ENCODE data around the gene METRN. TPM values are rescaled to one million over a fixed set of nuclear protein-coding genes. Genes with fewer than 3 reads are reported as not detected.
"Not testable (repeated sequence)": the region's sequence is repeated elsewhere in the genome, so short reads cannot be mapped to it uniquely, and the experiment has no call there.

Gene METRN
- polyA plus RNA-seq, 6 donors from 2014 or later, result 4.0 to 10.2 (median 6.2) TPM; not detected in 1

DNA sequence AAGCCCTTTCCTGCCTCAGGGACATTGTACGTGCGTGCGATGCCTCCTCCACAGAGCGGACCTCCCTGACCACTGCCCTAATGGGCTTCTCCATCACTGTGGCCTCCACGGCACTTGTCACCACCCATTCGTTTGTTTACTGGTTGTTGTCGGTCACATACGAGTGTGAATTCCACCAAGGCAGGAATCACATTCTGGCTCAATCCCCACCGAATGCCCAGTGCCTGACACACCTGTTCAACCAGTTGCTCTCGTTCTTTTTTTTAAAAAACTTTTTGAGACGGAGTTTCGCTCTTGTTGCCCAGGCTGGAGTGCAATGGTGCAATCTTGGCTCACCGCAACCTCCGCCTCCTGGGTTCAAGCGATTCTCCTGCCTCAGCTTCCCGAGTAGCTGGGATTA lies 23.7 kb upstream of the METRN start:
- peak overlapping the region in 7 of 8 donors; percentile 89 to 97 (median 94) for H3K4me3 Mint-ChIP-seq
- not testable (repeated sequence) for H3K36me3 Mint-ChIP-seq; ATAC-seq (ENCODE audit: low read depth in 2 of 2); H3K9me3 Mint-ChIP-seq; DNase-seq
- H3K4me1 Mint-ChIP-seq, result peaks cover 21 to 33% (median 27%) of the 10 kb centered on the region in 3 donors
- H3K27me3 Mint-ChIP-seq, result peaks cover 0 to 19% (median 15%) of the 10 kb centered on the region in 3 donors
- peak overlapping the region in 2 of 6 donors; percentile 47 to 93 for H3K27ac Mint-ChIP-seq

DNA sequence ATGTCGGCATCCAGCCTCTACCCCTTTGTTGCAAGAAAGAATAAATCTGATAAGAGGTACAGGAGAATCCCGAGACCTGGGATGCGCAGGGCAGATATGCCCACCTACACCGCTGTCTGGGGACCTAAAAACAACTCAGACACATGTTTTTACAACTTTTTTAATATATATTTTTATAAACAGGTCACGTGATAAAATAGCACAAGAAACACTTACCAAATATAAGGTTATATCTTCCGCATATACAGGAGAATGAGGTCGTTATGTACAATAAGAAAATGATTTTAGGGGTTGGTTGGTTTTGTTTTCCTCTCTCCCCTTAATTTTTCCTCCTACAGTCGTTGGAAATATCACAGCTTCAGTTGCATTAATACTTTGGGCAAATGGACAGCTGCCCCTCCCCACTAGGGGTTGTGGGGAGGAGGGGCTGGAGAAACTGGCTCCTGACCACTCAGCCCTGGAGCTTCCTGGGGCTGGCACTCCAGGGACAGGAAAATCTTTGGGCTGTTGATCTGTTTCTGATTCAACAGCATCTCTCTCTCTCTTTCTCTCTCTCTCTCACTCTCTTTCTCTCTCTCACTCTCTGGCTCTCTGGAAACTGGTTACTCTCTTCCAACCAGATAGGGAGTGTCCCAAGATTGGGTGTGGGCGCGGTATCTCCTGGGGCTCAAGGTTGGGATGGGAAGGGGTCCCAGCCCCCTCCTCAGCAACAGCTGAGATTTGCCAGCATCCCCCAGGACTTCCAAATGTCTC lies 22.4 kb upstream of the METRN start:
- Mint-ChIP-seq H3K27ac (no peak overlapping the region), H3K4me3 (peak overlapping the region in 6 of 8 donors; percentile 18 to 95 (median 46)), H3K36me3 (no peaks in the 10 kb centered on the region), H3K9me3 (no peaks in the 10 kb centered on the region), H3K27me3 (peaks cover 0 to 24% (median 15%) of the 10 kb centered on the region in 3 donors), H3K4me1 (peaks cover 18 to 33% (median 27%) of the 10 kb centered on the region in 3 donors)
- no peak for DNase-seq
- no peak for ATAC-seq (ENCODE audit: low read depth in 2 of 2)

DNA sequence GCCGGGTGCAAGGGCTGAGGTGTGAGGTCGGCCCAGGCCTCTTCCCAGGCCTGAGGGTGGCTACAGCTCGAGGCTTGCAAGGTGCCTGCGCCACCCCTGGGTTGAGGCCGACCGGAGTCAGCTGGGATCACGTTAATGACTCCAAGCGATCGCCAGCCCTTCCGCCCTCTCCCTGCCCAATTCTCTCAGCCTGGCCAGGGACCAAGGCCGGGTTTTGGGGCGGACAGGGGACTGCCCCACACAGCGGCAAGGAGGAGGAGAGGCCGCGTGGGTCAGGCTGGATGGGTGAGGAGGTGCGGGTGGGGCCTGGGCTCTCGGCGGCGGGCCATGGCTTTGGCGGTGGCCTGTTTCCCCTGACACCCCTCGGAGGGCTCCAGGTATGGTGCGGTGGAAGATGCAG lies 21.6 kb upstream of the METRN start:
- ATAC-seq (ENCODE audit: low read depth in 2 of 2) (no peak), DNase-seq (no peak)
- Mint-ChIP-seq H3K36me3 (no peaks in the 10 kb centered on the region), H3K4me1 (peaks cover 18 to 27% (median 27%) of the 10 kb centered on the region in 3 donors), H3K4me3 (peak overlapping the region in 4 of 8 donors; percentile 39 to 74 (median 63)), H3K27ac (no peak overlapping the region), H3K9me3 (no peaks in the 10 kb centered on the region), H3K27me3 (peaks cover 0 to 32% (median 15%) of the 10 kb centered on the region in 3 donors)

DNA sequence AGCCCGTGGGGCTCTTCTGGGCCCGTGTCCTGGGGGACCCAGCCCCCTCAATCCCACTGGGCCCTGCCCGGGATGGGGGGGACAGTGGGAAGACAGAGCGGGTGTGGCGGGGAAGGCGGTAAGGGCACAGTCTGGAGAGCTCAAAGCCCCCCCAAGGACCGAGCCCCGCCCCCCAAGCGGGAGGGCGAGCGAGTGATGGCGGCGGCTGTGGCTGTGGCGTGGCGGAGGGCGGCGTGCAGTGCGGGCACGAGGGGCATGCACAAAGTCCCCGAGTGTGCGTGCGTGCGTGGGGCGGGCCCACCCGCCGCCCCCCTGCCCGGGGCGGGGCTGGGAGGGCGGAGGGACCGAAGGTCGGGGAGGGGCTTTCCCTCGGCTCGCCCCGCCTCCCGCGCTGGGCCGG lies 21.2 kb upstream of the METRN start:
- H3K9me3 Mint-ChIP-seq, result no peaks in the 10 kb centered on the region
- ATAC-seq (ENCODE audit: low read depth in 2 of 2), result peak in 1 of 2 donors; percentile 48
- DNase-seq, result no peak
- H3K4me1 Mint-ChIP-seq, result peaks cover 16 to 26% (median 23%) of the 10 kb centered on the region in 3 donors
- H3K36me3 Mint-ChIP-seq, result no peaks in the 10 kb centered on the region
- no peak overlapping the region for H3K27ac Mint-ChIP-seq
- H3K4me3 Mint-ChIP-seq, result peak overlapping the region in 4 of 8 donors; percentile 39 to 74 (median 63)
- H3K27me3 Mint-ChIP-seq, result peaks cover 0 to 34% (median 15%) of the 10 kb centered on the region in 3 donors

DNA sequence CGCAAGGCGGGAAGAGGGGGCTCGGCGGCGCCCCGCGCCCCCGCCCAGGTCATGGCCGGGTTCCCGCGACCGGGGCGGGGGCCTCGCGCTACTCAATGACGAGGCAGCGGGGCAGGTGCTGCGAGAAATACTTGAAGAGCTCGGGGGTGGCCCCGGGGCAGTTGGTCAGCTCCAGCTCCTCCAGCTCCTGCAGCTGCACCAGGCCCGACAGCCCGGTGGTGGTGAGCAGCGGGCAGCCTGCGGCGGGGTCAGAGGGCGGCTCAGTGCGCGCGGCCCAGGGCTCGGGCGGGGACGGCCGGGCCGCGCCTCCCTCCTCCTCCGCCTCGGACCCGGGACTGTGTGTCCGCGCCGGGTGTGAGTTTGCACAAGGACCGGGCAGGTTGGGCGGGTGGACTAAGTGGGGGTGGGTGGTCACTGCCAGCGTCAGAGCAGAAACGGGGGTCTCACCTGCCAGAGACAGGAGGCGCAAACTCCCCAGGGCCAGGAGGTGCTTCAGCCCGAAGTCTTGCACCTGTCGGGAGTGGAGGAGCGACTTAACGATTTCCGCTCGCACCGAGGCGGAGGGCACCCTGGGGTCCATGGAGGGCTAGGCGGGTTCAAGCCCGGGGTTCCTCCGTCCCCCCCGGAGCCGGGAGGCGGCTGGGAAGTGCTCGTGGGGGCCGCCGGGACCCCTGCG lies 20.6 kb upstream of the METRN start:
- H3K36me3 Mint-ChIP-seq, result no peaks in the 10 kb centered on the region
- peak overlapping the region; percentile 43 to 90 (median 73) for H3K4me3 Mint-ChIP-seq
- no peak overlapping the region for H3K27ac Mint-ChIP-seq
- H3K9me3 Mint-ChIP-seq, result no peaks in the 10 kb centered on the region
- no peak for ATAC-seq (ENCODE audit: low read depth in 2 of 2)
- H3K4me1 Mint-ChIP-seq, result peaks cover 10 to 21% (median 18%) of the 10 kb centered on the region in 3 donors
- no peak for DNase-seq
- H3K27me3 Mint-ChIP-seq, result peaks cover 0 to 34% (median 15%) of the 10 kb centered on the region in 3 donors

DNA sequence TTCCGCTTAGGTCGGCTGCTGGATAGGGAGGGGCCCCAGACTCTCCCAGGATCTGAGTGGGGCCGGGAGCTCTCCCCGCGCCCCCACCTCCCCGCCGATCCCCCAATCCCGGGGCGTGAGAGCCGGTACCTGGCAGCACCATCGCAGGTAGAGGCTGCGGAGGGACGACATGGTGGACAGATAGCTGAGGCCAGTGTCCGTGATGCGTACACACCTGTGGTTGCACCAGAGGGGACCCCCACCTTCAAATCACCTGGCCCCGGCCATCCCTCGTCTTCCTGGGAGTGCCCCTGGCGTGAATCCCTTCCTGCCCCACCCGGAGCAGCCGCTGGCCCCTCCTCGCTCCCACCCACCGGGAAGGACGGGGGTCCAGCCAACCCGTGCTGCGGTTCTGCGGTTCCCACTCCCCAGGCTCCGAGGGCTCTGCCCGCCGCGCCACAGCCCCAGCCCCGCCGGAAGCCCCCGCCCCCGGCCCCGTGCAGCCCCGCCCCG lies 20.0 kb upstream of the METRN start:
- Mint-ChIP-seq H3K4me1 (peaks cover 6 to 19% (median 12%) of the 10 kb centered on the region in 3 donors), H3K27ac (no peak overlapping the region), H3K27me3 (peaks cover 0 to 35% (median 15%) of the 10 kb centered on the region in 3 donors), H3K4me3 (peak overlapping the region in 5 of 8 donors; percentile 47 to 80 (median 51)), H3K9me3 (no peaks in the 10 kb centered on the region), H3K36me3 (no peaks in the 10 kb centered on the region)
- no peak for ATAC-seq (ENCODE audit: low read depth in 2 of 2)
- no peak for DNase-seq

DNA sequence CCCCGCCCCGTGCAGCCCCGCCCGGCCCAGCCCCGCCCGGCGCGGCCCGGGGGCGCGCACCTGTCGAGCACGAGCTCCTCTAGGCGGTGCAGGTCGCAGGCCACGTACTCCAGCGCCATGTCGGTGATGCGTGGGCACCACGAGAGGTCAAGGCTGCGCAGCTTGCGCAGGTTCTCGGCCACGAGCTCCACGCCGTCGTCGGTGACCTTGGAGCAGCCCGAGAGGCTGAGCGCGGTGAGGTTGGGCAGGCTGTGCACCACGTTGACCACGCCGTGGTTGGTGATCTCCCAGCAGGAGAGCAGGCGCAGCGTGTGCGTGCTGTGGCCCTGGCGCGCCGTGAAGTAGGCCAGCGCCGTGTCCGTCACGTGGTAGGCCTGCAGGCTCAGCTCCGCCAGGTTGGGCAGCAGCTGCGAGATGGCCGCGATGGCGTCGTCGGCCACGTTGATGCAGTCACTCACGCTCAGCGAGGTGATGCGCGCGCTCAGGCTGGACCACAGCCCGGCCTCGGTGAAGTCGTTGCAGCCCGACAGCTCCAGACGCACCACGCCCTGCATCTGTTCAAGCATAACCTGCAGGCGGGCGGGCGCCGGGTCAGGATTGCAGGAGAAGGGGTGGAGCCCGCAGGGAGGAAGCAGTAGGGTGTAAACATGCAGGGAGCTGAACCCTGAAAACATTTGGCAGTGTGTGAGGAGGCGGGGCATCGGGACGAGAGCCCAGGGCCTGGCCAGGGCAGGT lies 19.4 kb upstream of the METRN start:
- ATAC-seq (ENCODE audit: low read depth in 2 of 2) (peak; percentile 63), DNase-seq (peak; percentile 41)
- Mint-ChIP-seq H3K27me3 (peaks cover 0 to 40% (median 15%) of the 10 kb centered on the region in 3 donors), H3K4me3 (peak overlapping the region; percentile 70 to 85 (median 77)), H3K9me3 (no peaks in the 10 kb centered on the region), H3K4me1 (peaks cover 6 to 15% (median 7%) of the 10 kb centered on the region in 3 donors), H3K36me3 (no peaks in the 10 kb centered on the region), H3K27ac (no peak overlapping the region)

DNA sequence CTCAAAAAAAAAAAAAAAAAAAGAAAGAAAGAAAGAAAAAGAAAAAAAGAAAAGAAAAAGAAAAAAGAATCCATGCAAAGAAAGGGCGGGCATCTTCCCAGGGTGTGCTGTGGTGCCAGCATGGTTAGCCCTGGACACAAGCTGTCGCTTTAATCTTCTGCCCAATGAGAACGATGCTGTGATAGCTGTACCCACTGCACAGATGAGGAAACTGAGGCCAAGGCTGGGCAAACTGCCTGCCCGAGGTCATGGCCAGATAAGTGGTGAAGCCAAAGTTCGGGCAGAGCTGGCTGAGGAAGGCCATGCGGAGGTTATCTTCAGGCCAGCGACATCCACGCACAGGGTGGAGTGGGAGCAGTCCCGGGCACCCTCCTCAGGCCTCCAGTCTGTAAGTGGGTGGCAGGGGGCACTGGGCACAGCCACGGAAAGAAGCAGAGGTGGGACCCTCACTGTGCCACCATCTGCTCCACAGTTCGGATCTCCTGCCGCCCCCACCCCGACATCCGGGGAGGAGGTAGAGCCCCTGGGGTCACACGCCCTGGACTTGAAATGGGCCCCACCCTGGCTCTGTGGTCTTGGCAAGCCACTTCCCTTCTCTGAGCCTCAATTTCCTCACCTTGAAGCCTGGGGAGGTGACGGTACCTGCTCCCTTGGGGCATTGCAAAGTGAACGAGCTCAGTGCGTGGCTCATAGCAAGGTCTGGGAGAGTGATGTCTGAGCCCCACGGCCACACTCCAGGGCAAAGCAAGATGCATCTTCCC lies 15.8 kb upstream of the METRN start:
- Mint-ChIP-seq H3K27me3 (peaks cover 9 to 56% (median 16%) of the 10 kb centered on the region in 3 donors), H3K36me3 (no peaks in the 10 kb centered on the region), H3K4me3 (no peak overlapping the region), H3K9me3 (peaks cover 0 to 2% (median 0%) of the 10 kb centered on the region in 7 donors), H3K4me1 (peaks cover 0 to 8% (median 0%) of the 10 kb centered on the region in 3 donors), H3K27ac (no peak overlapping the region)
- DNase-seq, result no peak
- ATAC-seq (ENCODE audit: low read depth in 2 of 2), result no peak

DNA sequence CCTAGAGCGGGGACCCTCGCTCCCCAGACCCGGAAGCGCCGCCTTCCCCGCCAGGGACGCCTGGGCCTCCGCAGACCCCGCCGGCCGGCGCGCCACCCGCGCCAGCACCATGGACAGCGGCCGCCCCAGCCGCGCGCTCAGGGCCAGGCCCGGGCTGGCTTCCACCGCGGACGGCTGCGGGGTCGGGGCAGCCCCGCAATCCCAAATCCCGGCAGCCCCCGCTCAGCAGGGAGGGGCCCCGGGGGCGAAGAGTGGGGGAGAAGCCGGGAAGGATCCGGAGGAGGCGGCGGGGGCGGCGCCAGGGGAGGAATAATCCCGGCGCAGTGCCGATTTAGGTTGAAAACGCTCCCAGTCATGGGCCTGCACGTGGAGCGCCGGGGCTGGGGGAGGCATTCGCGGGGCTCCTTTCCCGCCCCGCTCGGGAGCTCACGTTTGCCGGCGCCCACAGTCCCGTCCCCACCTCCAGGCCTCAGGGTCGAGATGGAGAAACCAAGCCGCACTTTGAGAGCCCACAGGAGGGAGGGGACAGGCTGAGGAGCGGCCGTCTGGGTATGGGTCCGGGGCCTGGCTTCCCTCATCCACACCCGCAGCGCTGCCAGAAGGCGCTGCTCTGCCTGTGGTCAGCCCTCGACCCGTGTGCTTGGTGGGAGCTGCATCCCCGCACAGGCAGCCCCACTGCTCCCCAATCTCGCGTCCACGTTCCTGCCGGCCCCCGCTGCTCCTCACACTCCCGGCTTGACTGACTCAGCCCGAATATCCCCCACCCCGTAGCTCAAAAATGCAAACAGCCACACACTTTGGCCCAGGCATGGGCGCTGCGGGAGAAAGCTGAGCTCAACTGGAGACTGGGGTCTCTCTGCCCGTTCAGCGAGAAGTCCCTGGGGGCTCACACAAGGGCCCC lies 14.0 kb upstream of the METRN start:
- H3K4me1 Mint-ChIP-seq, result peaks cover 0 to 4% (median 0%) of the 10 kb centered on the region in 3 donors
- H3K27me3 Mint-ChIP-seq, result peaks cover 9 to 57% (median 16%) of the 10 kb centered on the region in 3 donors
- H3K4me3 Mint-ChIP-seq, result no peak overlapping the region
- H3K9me3 Mint-ChIP-seq, result peaks cover 0 to 2% (median 0%) of the 10 kb centered on the region in 7 donors
- no peaks in the 10 kb centered on the region for H3K36me3 Mint-ChIP-seq
- DNase-seq (no peak), ATAC-seq (ENCODE audit: low read depth in 2 of 2) (peak; percentile 46 to 65)
- peak overlapping the region in 1 of 6 donors; percentile 82 for H3K27ac Mint-ChIP-seq

DNA sequence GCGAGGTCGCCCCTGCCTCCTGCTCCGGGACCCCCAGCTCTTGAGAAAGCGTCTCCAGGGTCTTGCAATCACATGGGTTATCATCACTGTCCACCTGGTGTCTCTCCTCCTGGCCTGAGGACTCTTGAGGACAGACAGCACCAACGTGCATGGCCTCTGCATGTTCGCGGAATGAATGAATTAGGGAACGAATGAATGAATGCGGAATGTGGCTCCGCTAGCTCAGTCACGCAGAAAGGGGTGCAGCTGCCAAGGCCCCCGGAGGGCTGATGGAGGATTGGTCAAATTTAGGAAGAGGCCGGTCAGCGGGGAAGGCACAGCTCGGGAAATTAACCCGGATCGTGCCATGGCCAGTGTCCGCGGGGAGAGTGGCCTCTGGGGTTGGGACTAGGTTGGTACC lies 12.6 kb upstream of the METRN start:
- Mint-ChIP-seq H3K36me3 (no peaks in the 10 kb centered on the region), H3K27ac (no peak overlapping the region), H3K27me3 (peaks cover 14 to 66% (median 17%) of the 10 kb centered on the region in 3 donors), H3K4me1 (peaks cover 4 to 7% (median 4%) of the 10 kb centered on the region in 3 donors), H3K9me3 (peaks cover 0 to 2% (median 0%) of the 10 kb centered on the region in 7 donors), H3K4me3 (peak overlapping the region in 1 of 8 donors; percentile 16)
- ATAC-seq (ENCODE audit: low read depth in 2 of 2), result no peak
- no peak for DNase-seq

DNA sequence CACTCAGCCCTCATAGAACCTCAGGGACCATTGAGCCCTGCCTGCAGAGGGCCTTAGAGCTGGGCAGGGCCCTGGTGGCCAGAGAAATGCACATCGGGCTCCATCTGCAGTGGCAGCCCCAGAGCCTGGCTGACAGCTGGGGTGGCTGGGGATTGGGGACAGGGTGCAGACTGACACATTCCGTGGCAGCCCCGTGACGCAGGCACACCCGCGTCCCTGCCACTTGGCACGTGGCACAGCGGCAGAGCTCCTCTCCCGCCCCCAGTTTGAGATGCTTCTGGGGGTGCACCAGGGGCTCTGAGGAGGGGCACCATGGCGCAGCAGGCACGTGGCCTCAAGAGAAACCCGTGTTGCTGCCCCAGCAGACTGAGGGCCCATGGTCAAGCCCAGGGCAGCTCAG lies 11.5 kb upstream of the METRN start:
- H3K4me1 Mint-ChIP-seq, result peaks cover 4 to 7% (median 7%) of the 10 kb centered on the region in 3 donors
- H3K36me3 Mint-ChIP-seq, result no peaks in the 10 kb centered on the region
- H3K27me3 Mint-ChIP-seq, result peaks cover 21 to 65% (median 28%) of the 10 kb centered on the region in 3 donors
- H3K27ac Mint-ChIP-seq, result no peak overlapping the region
- H3K9me3 Mint-ChIP-seq, result peaks cover 0 to 2% (median 0%) of the 10 kb centered on the region in 7 donors
- ATAC-seq (ENCODE audit: low read depth in 2 of 2) (no peak), DNase-seq (no peak)
- no peak overlapping the region for H3K4me3 Mint-ChIP-seq

All from naive B cell (primary cell).